A172 (cell line): ENCODE data around the gene ZNF205. TPM values are rescaled to one million over a fixed set of nuclear protein-coding genes. Genes with fewer than 3 reads are reported as not detected.
"Not testable (repeated sequence)": the region's sequence is repeated elsewhere in the genome, so short reads cannot be mapped to it uniquely, and the experiment has no call there.

Source experiments
- DNase-seq: peaks from one replicate; pipeline ENCODE4 v3.0.0-alpha.2; 2015; ENCODE audit warnings: low spot score
- total RNA-seq: library from RNA; depleted of rRNA; stranded (reverse); fragments of >200 nt; shearing (Covaris generic); gene quantifications from 2 replicates; pipeline ENCODE4 v1.2.3, GENCODE V29; 2014; rRNA removed

The ZNF205 gene
- total RNA-seq: 21.0 and 22.4 TPM in 2 replicates

DNA sequence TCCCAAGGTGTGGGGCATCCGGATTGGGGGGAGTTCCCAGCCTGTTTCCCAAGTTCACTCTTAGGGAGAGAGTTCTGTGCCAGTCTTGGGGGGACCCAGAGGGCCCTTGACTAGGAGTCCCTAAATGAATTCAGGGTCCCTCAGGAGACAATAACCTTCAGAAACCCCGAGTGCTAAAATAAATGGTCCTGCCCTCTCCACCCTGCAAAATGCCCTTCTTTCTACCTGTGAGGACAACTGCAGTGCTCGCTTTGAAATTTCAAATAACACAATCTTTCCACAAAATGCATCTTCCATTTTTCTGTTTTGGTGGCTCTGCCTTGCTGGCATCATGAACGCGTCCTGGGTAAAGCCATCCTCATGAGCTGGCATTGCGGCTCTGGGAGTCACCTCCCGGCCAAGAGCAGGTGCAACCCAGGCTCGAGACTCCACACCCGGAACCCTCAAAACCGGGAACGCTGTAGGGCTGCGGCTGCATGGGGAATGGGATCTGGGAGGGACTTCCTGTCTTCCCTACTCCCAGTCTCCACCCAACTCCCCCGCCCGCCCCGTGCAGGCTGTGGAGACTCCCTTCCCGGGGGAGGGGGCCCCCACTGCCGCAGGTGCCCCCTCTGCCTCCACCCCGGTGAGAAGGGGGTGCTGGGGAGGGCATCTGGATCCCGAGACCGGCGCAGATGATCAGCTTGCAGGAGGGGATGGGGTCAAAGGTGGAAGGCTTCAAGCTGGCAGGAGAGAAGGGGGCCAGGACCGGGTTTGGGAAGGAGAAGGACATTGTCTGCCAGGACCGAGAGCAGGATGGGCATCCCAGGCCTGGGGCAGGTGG lies at the start of gene ZNF205:
ZNF205 (plus strand) TSS at position 529 of the 823 bp plus-strand sequence. CDS start 845 bp downstream, outside the sequence.
- DNase-seq: peak; percentile 80

DNA sequence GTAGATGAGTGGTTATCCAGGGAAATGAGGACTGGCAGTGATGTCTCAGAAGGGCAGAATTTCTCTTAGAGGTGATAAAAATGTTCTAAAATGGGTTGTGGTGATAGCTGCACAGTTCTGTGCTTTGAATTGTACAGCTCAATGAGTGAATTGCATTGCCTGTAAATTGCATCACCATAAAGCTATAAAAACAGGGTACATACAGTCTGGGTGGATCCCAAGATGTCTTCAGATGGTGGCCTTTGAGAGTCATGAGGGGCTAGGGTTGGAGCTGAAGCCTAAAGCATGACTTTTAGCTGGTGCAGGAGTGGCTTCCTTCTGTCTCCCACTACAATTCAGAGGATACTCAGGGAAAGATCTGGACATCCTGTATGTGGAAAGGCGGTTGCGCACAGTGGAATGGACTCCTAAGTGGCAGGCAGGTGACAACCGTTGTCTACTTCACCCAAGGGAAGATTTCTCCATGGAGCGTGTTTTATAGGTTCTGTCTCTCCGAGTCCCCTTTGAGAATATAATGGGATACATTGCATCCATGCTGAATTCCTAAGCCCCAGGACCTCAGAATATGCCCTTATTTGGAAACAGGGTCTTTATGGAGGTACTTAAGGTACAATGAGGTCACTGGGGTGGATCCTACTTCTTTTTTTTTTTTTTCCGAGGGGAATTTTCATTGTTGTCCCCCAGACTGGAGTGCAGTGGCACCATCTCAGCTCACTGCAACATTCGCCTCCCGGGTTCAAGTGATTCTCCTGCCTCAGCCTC lies 48.6 kb upstream of the ZNF205 start:
- DNase-seq: no peak

DNA sequence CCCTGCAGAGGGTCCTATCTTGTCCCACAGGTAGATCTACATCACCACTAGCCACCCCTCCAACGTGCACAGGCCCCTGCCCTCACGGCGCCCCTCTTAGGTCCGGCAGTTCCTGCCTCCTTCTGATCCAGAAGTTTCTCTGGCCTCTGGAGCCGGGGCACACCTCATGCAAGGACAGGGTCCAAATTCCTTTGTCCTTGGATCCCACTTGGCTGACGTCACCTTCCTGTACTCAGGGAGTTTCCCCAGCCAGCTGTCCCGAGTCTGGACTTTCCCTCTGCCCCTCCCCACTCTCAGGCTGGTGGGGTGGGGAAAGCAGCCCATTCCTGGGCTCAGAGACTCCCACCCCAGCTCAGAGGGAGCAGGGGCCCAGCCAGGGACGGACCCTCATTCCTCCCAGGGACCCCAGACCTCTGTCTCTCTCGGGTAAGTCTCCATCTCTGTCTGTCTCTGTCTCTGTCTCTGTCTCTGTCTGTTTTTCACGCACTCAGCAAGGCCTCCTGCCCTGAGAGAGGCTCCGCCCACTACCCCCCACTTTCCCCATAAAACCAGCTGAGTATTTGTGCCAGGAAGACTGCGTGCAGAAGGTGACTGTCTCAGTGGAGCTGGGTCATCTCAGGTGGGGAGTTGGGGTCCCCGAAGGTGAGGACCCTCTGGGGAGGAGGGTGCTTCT lies 47.2 kb upstream of the ZNF205 start, which contains the start of gene IL32:
IL32 (plus strand) TSS at position 572 of the 673 bp plus-strand sequence. CDS start 172 bp downstream, outside the sequence.
- peak; percentile 90 for DNase-seq

DNA sequence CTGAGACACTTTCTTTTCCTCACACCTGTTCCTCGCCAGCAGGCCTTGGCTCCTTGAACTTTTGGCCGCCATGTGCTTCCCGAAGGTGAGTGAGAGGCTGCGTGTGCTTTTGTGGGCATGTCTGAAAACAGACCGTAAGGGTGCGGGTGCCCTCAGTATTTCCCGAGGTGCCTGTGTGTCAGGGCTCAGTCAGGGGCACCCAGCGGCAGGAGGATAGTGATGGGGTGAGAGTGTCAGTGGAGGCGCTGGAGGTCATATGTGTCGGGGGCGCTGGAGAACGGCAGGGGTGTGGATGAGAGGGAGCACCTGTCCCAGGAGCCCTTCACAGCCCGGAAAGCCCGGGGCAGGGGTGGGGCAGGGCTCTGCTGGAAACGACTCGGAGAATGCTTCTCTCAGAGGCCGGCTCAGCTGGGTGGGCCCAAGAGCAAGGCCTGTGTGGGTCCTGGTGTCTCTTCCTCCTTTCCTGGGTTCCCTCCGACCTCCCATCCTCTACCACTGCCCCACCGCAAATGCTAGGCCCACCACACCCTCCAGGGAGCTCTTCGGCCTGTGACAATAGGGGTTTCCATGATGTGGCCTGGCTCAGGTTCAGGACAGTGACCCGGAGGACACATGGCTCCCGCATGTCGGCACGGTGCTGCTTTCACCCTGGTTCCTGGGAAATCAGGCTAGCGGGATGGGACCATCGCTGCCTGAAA lies 46.5 kb upstream of the ZNF205 start:
- no peak for DNase-seq

- no peak for DNase-seq
Observed at GRCh38 chr16:3066440-3066748, 46.0 kb upstream of the ZNF205 start.

DNA sequence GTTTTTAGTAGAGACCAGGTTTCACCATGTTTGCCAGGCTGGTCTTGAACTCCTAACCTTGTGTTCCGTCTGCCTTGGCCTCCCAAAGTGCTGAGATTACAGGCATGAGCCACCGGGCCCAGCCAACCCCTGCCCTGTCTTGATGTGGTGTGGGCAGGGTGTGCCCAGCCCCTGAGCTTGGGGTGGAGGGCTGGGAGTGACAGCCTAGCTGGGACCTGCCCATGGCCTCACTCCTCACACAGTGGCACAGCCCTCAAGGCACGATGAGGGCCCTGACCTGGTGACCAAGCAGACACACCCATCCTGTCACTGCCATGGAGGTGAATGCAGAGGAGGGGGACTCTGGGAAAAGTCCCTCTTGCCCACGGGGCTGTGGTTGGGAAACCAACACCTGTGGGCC lies 43.9 kb upstream of the ZNF205 start:
- DNase-seq: no peak

DNA sequence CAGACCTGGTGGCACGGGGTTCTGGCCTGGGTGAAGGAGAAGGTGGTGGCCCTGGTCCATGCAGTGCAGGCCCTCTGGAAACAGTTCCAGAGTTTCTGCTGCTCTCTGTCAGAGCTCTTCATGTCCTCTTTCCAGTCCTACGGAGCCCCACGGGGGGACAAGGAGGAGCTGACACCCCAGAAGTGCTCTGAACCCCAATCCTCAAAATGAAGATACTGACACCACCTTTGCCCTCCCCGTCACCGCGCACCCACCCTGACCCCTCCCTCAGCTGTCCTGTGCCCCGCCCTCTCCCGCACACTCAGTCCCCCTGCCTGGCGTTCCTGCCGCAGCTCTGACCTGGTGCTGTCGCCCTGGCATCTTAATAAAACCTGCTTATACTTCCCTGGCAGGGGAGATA lies 43.2 kb upstream of the ZNF205 start:
- DNase-seq: not testable (repeated sequence)

DNA sequence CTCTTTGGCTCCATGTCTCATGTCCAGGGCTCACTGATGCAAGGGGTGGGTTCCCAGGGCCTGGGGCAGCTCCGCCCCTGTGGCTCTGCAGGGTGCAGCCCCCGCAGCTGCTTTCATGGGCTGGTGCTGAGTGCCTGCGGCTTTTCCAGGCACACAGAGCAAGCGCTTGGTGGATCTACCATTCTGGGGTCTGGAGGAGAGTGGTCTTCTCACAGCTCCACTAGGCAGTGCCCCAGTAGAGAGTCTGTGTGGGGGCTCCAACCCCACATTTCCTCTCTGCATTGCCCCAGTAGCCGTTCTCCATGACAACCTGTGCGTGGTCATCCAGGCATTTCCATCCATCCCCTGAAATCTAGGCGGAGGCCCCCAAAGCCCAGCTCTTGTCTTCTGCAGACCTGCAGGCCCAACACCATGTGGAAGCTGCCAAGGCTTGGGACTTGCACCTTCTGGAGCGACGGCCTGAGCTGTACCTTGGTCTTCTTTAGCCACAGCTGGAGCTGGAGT lies 41.7 kb upstream of the ZNF205 start:
- DNase-seq: no peak

DNA sequence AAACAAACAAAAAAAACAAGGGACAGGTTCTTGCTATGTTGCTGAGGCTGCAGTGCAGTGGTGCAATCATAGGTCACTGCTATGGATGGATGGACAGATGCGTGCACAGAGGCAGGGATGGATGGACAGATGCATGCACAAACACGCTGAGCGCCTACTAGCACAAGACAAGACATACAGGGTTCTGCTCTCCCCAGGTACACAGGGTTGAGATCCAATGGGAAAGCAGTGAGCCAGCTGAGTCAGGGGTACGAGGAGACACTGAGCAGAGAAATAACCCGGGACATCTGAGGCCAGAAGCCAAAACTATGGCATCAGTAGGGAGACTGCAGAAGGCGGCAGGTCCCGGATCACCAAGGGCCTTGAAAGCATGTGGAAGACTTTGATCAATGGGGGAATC lies 40.7 kb upstream of the ZNF205 start:
- no peak for DNase-seq

DNA sequence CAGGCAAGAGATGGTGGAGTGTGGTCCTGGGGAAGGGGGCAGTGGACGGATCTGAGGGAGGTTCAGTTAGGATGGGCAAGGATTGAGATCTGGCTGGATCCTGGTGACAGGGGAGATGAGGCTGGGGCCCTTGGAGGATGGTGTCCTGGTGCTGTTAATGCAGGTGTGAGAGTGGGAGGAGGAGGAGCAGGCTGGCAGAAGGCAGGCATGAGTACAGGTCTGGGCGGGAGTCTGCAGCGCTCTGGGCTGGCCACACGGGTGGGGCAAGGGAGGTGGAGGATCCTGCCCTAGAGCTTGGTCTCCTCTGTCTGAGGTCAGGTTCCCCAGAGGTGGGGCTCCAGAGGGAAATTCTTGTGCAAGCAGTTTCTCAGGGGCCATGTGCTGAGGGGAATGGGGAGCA lies 40.2 kb upstream of the ZNF205 start:
- not testable (repeated sequence) for DNase-seq

DNA sequence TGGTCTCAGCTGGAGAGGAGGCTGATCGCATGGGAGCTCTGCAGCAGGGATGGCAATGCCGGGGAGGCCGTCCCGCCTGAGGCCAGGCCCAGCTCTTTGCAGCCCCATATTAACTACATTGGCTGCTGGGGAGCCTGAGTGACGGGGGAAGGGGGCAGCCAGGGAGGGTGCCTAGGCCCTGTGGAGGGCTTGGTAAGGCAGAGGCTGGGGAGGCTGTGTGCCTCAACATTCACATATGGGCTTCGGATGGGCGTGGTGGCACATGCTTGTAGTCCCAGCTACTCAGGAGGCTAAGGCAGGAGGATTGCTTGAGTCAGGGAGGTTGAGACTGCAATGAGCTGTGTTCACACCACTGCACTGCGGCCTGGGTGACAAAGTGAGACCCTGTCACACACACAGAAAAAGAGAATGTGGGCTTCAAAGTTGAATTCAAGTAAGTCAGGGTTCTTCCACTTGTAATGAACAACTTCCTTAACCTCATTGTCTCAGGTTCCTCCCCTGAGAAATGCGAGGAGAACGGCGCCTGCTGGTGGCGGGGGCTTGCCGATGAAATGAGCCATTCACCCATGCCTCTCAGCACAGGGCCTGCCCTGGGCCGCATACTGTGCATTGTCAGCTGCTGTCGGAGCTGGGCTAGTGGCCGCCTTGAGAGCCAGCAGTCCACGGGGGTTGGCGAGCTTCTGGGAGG lies 39.7 kb upstream of the ZNF205 start:
- DNase-seq: not testable (repeated sequence)

DNA sequence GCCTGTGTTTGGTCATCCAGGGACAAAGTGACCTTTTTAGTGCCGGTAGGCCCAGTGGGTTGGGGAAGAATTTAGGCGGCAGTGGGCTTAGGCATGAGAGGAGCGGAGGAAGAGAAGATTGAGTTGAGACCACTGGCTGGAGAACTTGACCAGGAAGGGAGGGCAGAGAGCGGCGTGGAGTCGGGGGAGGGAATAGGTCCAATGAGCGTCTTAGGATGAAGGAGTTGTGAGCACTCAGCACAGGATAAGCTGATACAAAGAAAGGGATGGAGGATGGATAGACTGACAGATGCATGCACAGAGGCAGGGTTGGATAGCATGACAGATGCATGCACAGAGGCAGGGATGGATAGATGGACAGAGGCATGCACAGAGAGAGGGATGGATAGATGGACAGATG lies 38.9 kb upstream of the ZNF205 start:
- no peak for DNase-seq

GRCh38 chr16:3074860-3075522 lies 37.4 kb upstream of the ZNF205 start:
- DNase-seq: no peak

GRCh38 chr16:3075523-3075915 lies 36.9 kb upstream of the ZNF205 start:
- no peak for DNase-seq

DNA sequence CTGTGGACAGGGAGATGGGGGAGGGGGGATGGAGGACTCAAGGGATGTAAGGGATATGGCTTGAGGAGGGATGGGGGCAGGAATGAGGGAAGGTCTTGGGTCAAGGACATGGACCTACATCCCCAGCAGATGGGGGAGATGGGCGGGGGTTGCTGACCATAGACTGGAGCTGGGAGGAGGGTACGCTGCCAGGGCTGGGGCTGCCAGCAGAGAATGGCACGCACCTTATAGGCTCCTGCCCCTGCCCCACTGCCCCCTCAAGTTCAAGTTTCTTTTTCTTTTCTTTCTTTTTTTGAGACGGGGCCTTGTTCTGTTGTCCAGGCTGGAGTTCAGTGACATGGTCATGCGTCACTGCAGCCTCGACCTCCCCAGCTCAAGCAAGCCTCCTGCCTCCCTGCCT lies 36.4 kb upstream of the ZNF205 start:
- not testable (repeated sequence) for DNase-seq

DNA sequence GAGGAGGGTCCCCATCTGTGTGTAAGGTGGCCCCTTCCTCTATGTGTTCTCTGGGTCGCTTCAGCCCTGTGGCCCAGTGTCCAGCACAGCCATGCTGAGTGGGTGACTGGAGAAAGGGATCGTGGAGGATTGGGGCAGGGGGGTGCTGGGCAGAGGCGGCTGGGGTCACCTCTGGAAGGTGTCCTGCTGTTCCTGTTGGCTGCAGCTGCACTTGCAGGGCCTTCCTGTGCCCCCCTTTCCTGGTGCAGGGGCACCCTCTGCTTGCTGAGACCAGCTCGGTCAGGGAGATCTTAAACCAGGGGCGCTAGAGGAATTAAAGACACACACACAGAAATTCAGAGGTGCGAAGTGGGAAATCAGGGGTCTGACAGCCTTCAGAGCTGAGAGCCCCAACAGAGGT lies 35.8 kb upstream of the ZNF205 start:
- no peak for DNase-seq

GRCh38 chr16:3080024-3080423 lies 32.4 kb upstream of the ZNF205 start:
- no peak for DNase-seq

- DNase-seq: not testable (repeated sequence)
Observed at GRCh38 chr16:3081957-3082356, 30.4 kb upstream of the ZNF205 start.

- not testable (repeated sequence) for DNase-seq
Observed at GRCh38 chr16:3083408-3083807, 29.0 kb upstream of the ZNF205 start.

GRCh38 chr16:3084491-3084890 lies 27.9 kb upstream of the ZNF205 start:
- DNase-seq: no peak
